Fibroblast of skin of back (primary cell): Measurements from ENCODE around the gene RBM20.
"Not testable (repeated sequence)": the region's sequence is repeated elsewhere in the genome, so short reads cannot be mapped to it uniquely, and the experiment has no call there.

Experiments used
- DNase-seq: peaks from one replicate; pipeline ENCODE4 v3.0.0-alpha.2; 2013

RBM20 gene

GRCh38 chr10:110649347-110650264 lies 5.5 kb downstream of the RBM20 start:
- DNase-seq: peak; percentile 29

GRCh38 chr10:110650265-110650668 lies 6.1 kb downstream of the RBM20 start:
- no peak for DNase-seq

GRCh38 chr10:110651044-110651958 lies 7.2 kb downstream of the RBM20 start:
- DNase-seq: peak; percentile 79

- no peak for DNase-seq
Measured at GRCh38 chr10:110652475-110653118, 8.5 kb downstream of the RBM20 start.

GRCh38 chr10:110655320-110655719 lies 11.2 kb downstream of the RBM20 start:
- DNase-seq: no peak

GRCh38 chr10:110656612-110657011 lies 12.5 kb downstream of the RBM20 start:
- DNase-seq: no peak

GRCh38 chr10:110657973-110658691 lies 14.0 kb downstream of the RBM20 start:
- no peak for DNase-seq

GRCh38 chr10:110659558-110659957 lies 15.4 kb downstream of the RBM20 start:
- no peak for DNase-seq

GRCh38 chr10:110660289-110660688 lies 16.2 kb downstream of the RBM20 start:
- not testable (repeated sequence) for DNase-seq

GRCh38 chr10:110661292-110661691 lies 17.2 kb downstream of the RBM20 start:
- DNase-seq: no peak

- peak; percentile 91 for DNase-seq
Measured at GRCh38 chr10:110664483-110665420, 20.6 kb downstream of the RBM20 start.

GRCh38 chr10:110666259-110666658 lies 22.1 kb downstream of the RBM20 start:
- not testable (repeated sequence) for DNase-seq

- no peak for DNase-seq
Measured at GRCh38 chr10:110666673-110667072, 22.5 kb downstream of the RBM20 start.

GRCh38 chr10:110667620-110668343 lies 23.6 kb downstream of the RBM20 start:
- DNase-seq: peak; percentile 26

- no peak for DNase-seq
Measured at GRCh38 chr10:110668443-110668842, 24.3 kb downstream of the RBM20 start.

GRCh38 chr10:110670335-110670734 lies 26.2 kb downstream of the RBM20 start:
- DNase-seq: no peak

GRCh38 chr10:110671788-110672579 lies 27.8 kb downstream of the RBM20 start:
- peak; percentile 75 for DNase-seq

- DNase-seq: no peak
Measured at GRCh38 chr10:110672580-110672919, 28.4 kb downstream of the RBM20 start.

GRCh38 chr10:110676016-110676415 lies 31.9 kb downstream of the RBM20 start:
- DNase-seq: no peak
